GM12878 (cell line): ENCODE measurements around the gene CES3. TPM values are rescaled to one million over a fixed set of nuclear protein-coding genes. Genes with fewer than 3 reads are reported as not detected.
"Not testable (repeated sequence)": the region's sequence is repeated elsewhere in the genome, so short reads cannot be mapped to it uniquely, and the experiment has no call there.

Experiments
- ATAC-seq: fragments of 200-7000 bp; cut with Tn5 transposase; 3 replicates; pipeline ENCODE4 v1.9.1; 2020; ENCODE audit warnings: mild to moderate bottlenecking, moderate library complexity
- BruUV-seq: library from RNA; stranded (reverse); fragments of 400-500 nt; replicated peaks from 2 replicates; lab custom pipeline; 2021; lab: Mats Ljungman, UMichigan
- CTCF ChIA-PET: fragments of 300-600 bp; sonication (Branson Sonifier 250); formaldehyde crosslinking; extraction: SDS; loops from one replicate; lab custom pipeline; 2021; ENCODE audit warnings: inconsistent platforms; lab: Yijun Ruan, JAX
- POLR2A ChIA-PET: fragments of 350-600 bp; formaldehyde crosslinking; extraction: SDS; loops from one replicate; lab custom pipeline; 2021; ENCODE audit warnings: inconsistent platforms; lab: Charles Lee
- RAD21 ChIA-PET: fragments of 300-600 bp; sonication (Branson Sonifier 250); formaldehyde crosslinking; loops from one replicate; lab custom pipeline; 2023; ENCODE audit warnings: antibody characterized with exemption; ENCODE audit not compliant: unreplicated experiment; lab: Charles Lee
- SMC1A ChIA-PET: fragments of 300-600 bp; sonication (Branson Sonifier 250); formaldehyde crosslinking; loops from one replicate; lab custom pipeline; 2023; ENCODE audit not compliant: unreplicated experiment, uncharacterized antibody; lab: Charles Lee
- DNase-seq: peaks from one replicate; pipeline ENCODE4 v3.0.0-alpha.2; 2011; ENCODE audit warnings: low read depth, low spot score
- FAIRE-seq: peaks from 3 replicates; lab custom pipeline; 2011; peaks lifted over from hg19 to GRCh38; lab: Jason Lieb, UNC
- H2AFZ ChIP-seq: 2 replicates; pipeline ENCODE4 v1.6.0; 2011; ENCODE audit warnings: low read depth, low read length, control low read depth; ENCODE audit not compliant: control insufficient read depth
- H3K27ac ChIP-seq: 2 replicates; pipeline ENCODE4 v1.5.1; 2011; ENCODE audit warnings: control low read depth; ENCODE audit not compliant: control insufficient read depth, insufficient read depth
- H3K27me3 ChIP-seq, 2 experiments: replicated peaks in 1 of 2; 2 replicates each; pipeline versions ENCODE4 v1.6.0 to v1.6.1; 2011; ENCODE audit warnings: low read length in 1 of 2; ENCODE audit not compliant: control insufficient read depth in 2 of 2, insufficient read depth in 2 of 2
- H3K36me3 ChIP-seq, 2 experiments: 2 replicates each; pipeline ENCODE4 v1.5.1; 2011; ENCODE audit warnings: low read length in 1 of 2; ENCODE audit not compliant: control insufficient read depth in 2 of 2, insufficient read depth in 2 of 2
- H3K4me1 ChIP-seq: 2 replicates; pipeline ENCODE4 v1.6.1; 2011; ENCODE audit warnings: mild to moderate bottlenecking, low read length, moderate library complexity, mixed read lengths; ENCODE audit not compliant: control insufficient read depth, insufficient read depth
- H3K4me2 ChIP-seq: 2 replicates; pipeline ENCODE4 v1.6.0; 2011; ENCODE audit warnings: control low read depth; ENCODE audit not compliant: control insufficient read depth, insufficient read depth
- H3K4me3 ChIP-seq: fragments of 200-600 bp; sonication (generic); 2 replicates; pipeline ENCODE4 v1.5.1; 2016
- H3K79me2 ChIP-seq: 2 replicates; pipeline ENCODE4 v1.6.0; 2011; ENCODE audit warnings: low read length; ENCODE audit not compliant: control insufficient read depth, insufficient read depth
- H3K9ac ChIP-seq: 2 replicates; pipeline ENCODE4 v1.8.0; 2011; ENCODE audit warnings: low read length, control low read depth, mixed read lengths; ENCODE audit not compliant: control insufficient read depth, insufficient read depth
- H3K9me3 ChIP-seq: replicated peaks from 3 replicates; pipeline ENCODE4 v1.5.1; 2011; ENCODE audit warnings: mild to moderate bottlenecking, low read length; ENCODE audit not compliant: control insufficient read depth, insufficient read depth
- H4K20me1 ChIP-seq: 2 replicates; pipeline ENCODE4 v1.6.0; 2011; ENCODE audit not compliant: control insufficient read depth, insufficient read depth
- GABPA ChIP-seq: IDR thresholded peaks from 2 replicates; pipeline ENCODE4 v1.6.1; 2014; ENCODE audit warnings: antibody characterized with exemption, low read depth, mild to moderate bottlenecking, inconsistent platforms
- GATAD2B ChIP-seq: fragments of 450-650 bp; conservative IDR thresholded peaks from 2 replicates; pipeline ENCODE4 v1.6.1; 2017; ENCODE audit warnings: low read depth, mild to moderate bottlenecking, moderate library complexity
- NFIC ChIP-seq: IDR thresholded peaks from 2 replicates; pipeline ENCODE4 v1.6.1; 2012; ENCODE audit warnings: low read depth, mild to moderate bottlenecking, inconsistent platforms, low read length, moderate library complexity
- POU2F2 ChIP-seq: IDR thresholded peaks from 3 replicates; pipeline ENCODE4 v1.6.1; 2011; ENCODE audit warnings: low read depth, mild to moderate bottlenecking, low read length, borderline replicate concordance
- RAD51 ChIP-seq: fragments of 450-650 bp; IDR thresholded peaks from 2 replicates; pipeline ENCODE4 v1.6.1; 2016; ENCODE audit warnings: moderate library complexity, mild to moderate bottlenecking, inconsistent platforms
- SMAD5 ChIP-seq: IDR thresholded peaks from 2 replicates; pipeline ENCODE4 v1.6.1; 2016; ENCODE audit warnings: antibody characterized with exemption, low read depth
- TCF3 ChIP-seq: IDR thresholded peaks from 2 replicates; pipeline ENCODE4 v1.6.1; 2012; ENCODE audit warnings: low read depth, mild to moderate bottlenecking, low read length, borderline replicate concordance; ENCODE audit not compliant: insufficient read depth
- ZNF384 ChIP-seq: IDR thresholded peaks from 2 replicates; pipeline ENCODE4 v1.6.1; 2012; ENCODE audit warnings: low read depth, mild to moderate bottlenecking, low read length, improper control_type of control experiment, borderline replicate concordance
- WGBS: methylation state at CpG from one replicate; pipeline ENCODE4 v1.1.6; 2016; ENCODE audit warnings: low lambda C conversion rate; ENCODE audit not compliant: insufficient replicate concordance, insufficient coverage; ENCODE audit errors: missing lambda C conversion rate; 5-methylcytosine and 5-hydroxymethylcytosine counted together
- in situ Hi-C: fragments of 300-500 bp; cut with MboI; formaldehyde crosslinking; loops from 9 replicates; pipeline ENCODE4 v1.14.3; 2018; ENCODE audit warnings: mixed read lengths
- intact Hi-C: fragments of 100-400 bp; cut with micrococcal nuclease; formaldehyde crosslinking; loops from one replicate; pipeline ENCODE4 v1.14.2; 2022; ENCODE audit not compliant: unreplicated experiment
- polyA plus RNA-seq, 11 experiments: library from polyadenylated mRNA; depleted of rRNA in 4 of 11; unstranded in 6 of 11; stranded (reverse) in 5 of 11; fragments of >200 nt; fragmentation: Nextera tagmentation in 4 of 11; fragmentation: Illumina TruSeq in 1 of 11; extraction: Ambion mirVana in 4 of 11; extraction: Trizol in 1 of 11; gene quantifications; 1 replicate in 1 of 11; 2 replicates in 10 of 11; pipeline versions ENCODE4 v1.2.1 to v1.2.3, GENCODE V29; 2011 to 2016; ENCODE audit warnings: inconsistent platforms in 2 of 11, missing spikeins in 2 of 11, low read depth in 1 of 11
- total RNA-seq, 4 experiments: library from RNA; depleted of rRNA in 3 of 4; stranded (reverse); fragments of >200 nt in 3 of 4; fragmentation: Illumina TruSeq in 1 of 4; extraction: Trizol in 1 of 4; gene quantifications; 2 replicates each; pipeline versions ENCODE4 v1.2.1 to v1.2.3, GENCODE V29; 2013 to 2021

CES3 gene
- total and polyA plus RNA-seq, 10 of the 15 experiments (the other 5 are each of a cell fraction or from before 2014, with no cell fraction given) = 0.09 to 3.1 (median 0.76) TPM

GRCh38 chr16:66944971-66945370 lies 16.1 kb upstream of the CES3 start:
- H4K20me1 ChIP-seq, DNase-seq, ATAC-seq, H3K9me3 ChIP-seq, BruUV-seq, H3K79me2 ChIP-seq, H3K4me3 ChIP-seq, H3K36me3 ChIP-seq, FAIRE-seq, in situ Hi-C loops, intact Hi-C loops, H2AFZ ChIP-seq, H3K9ac ChIP-seq, H3K27ac ChIP-seq, H3K27me3 ChIP-seq, RAD21 ChIA-PET, H3K4me2 ChIP-seq, POLR2A ChIA-PET: not testable (repeated sequence)
- WGBS = 93% methylated on average over 9 of the region's 9 CpGs
- ChIA-PET SMC1A (interaction anchor here (1.2 kb wide), 1 partner anchor 14 kb away, joined by 4 read pairs; no protein-coding TSS in a partner anchor), CTCF (interaction anchor here (1.1 kb wide), 1 partner anchor 50 kb away, joined by 3 read pairs; no protein-coding TSS in a partner anchor)
- peaks cover 13% of the 10 kb centered on the region for H3K4me1 ChIP-seq

GRCh38 chr16:66945939-66946338 lies 15.1 kb upstream of the CES3 start:
- Histone ChIP-seq H3K9ac (no peak overlapping the region), H3K36me3 (no peaks in the 10 kb centered on the region; a peak in 3 of 4 replicates), H3K4me1 (peaks cover 19% of the 10 kb centered on the region), H4K20me1 (no peaks in the 10 kb centered on the region), H3K4me2 (no peak overlapping the region), H3K9me3 (no peaks in the 10 kb centered on the region), H3K27me3 (no peaks in the 10 kb centered on the region), H2AFZ (no peak overlapping the region), H3K27ac (no peak overlapping the region), H3K4me3 (no peak overlapping the region), H3K79me2 (no peaks in the 10 kb centered on the region)
- DNase-seq (no peak), ATAC-seq (no peak), FAIRE-seq (no peak)
- ChIA-PET POLR2A (no interaction called here), CTCF (interaction anchor here (2.2 kb wide), 1 partner anchor 30 kb away, joined by 8 read pairs; no protein-coding TSS in a partner anchor), SMC1A (no interaction called here), RAD21 (no interaction called here)
- in situ Hi-C loops (no loop called here), intact Hi-C loops (no loop called here)
- WGBS = 98% methylated on average over 4 of the region's 4 CpGs
- TF ChIP-seq GABPA (no peak), POU2F2 (no peak), SMAD5 (no peak), RAD51 (no peak), GATAD2B (no peak), NFIC (no peak), TCF3 (no peak), ZNF384 (no peak)
- BruUV-seq = no TSS peak
